Pancreas (tissue), 10 donors: ENCODE data around the gene CARD9. TPM values are rescaled to one million over a fixed set of nuclear protein-coding genes. Genes with fewer than 3 reads are reported as not detected.
A peak's percentile ranks its signal among the peaks of the same experiment; 100 is the strongest.

ENCODE experiments used
- ATAC-seq, 4 donors: fragments of 200-7000 bp; cut with Tn5 transposase; one replicate each; pipeline versions ENCODE4 v1.8.0 to v1.9.1; 2020; ENCODE audit warnings: mild to moderate bottlenecking in 4 of 4, moderate library complexity in 4 of 4
- DNase-seq, 6 donors: peaks; one replicate each; pipeline ENCODE4 v3.0.0-alpha.2; 2020
- FAIRE-seq: peaks from 2 replicates; lab custom pipeline; 2012; peaks lifted over from hg19 to GRCh38; lab: Jason Lieb, UNC
- H3K27ac ChIP-seq, 4 donors: fragments of 200-600 bp; sonication (generic); 1 replicate in 3 of 4; 2 replicates in 1 of 4; pipeline versions ENCODE4 v1.5.0 to v1.8.0; 2020
- H3K27me3 ChIP-seq, 4 donors: fragments of 200-600 bp; one replicate each; pipeline ENCODE4 v1.8.0; 2021
- H3K36me3 ChIP-seq, 3 donors: fragments of 200-600 bp; sonication (generic) in 1 of 3; one replicate each; pipeline versions ENCODE4 v1.5.0 to v1.8.0; 2020 to 2021
- H3K4me1 ChIP-seq, 3 donors: fragments of 200-600 bp; one replicate each; pipeline ENCODE4 v1.8.0; 2021
- H3K4me3 ChIP-seq, 4 donors: fragments of 200-600 bp; sonication (generic) in 2 of 4; one replicate each; pipeline versions ENCODE4 v1.5.0 to v1.8.0; 2020 to 2021
- H3K9me3 ChIP-seq, 4 donors: fragments of 200-600 bp; one replicate each; pipeline ENCODE4 v1.8.0; 2021
- CTCF ChIP-seq, 4 donors: fragments of 200-600 bp; sonication (generic) in 3 of 4; IDR thresholded peaks; one replicate each; pipeline versions ENCODE4 v1.5.0 to v1.8.0; 2021; ENCODE audit warnings: antibody characterized with exemption in 4 of 4
- WGBS, 2 donors: extraction: QIAGEN DNeasy Blood & Tissue Kit; methylation state at CpG; one replicate each; pipeline ENCODE4 v1.1.7; 2013; 5-methylcytosine and 5-hydroxymethylcytosine counted together
- intact Hi-C, 3 donors: fragments of 100-400 bp; cut with DNase I; formaldehyde crosslinking; loops; one replicate each; pipeline versions ENCODE4 v1.11.1 to v1.14.2; 2022
- polyA plus RNA-seq, 2 donors: library from polyadenylated mRNA; stranded (reverse); fragments of 200-250 nt; gene quantifications; one replicate each; pipeline ENCODE4 v1.2.3, GENCODE V29; 2013
- total RNA-seq, 6 donors: library from RNA; stranded (reverse); fragmentation: NEBNext Ultra II Directional in 4 of 6; extraction: Animal tissue kit (Norgen Biotek cat#: 25700) in 4 of 6; gene quantifications; one replicate each; pipeline versions ENCODE4 v1.2.1 to v1.2.4, GENCODE V29; 2021 to 2023
- donor health status: healthy with polysubstance abuse.
- donor health status: DM: no; HTN: no; CAD: no; lungs with moderate emphysema.
- donor health status: DM: no; HTN: no; CAD: no.
- donor health status: control.
- donor health status: control.
- donor health status: Bipolar disorder and iron deficiency.
- donor health status: DM: yes; HTN: yes; CAD: no.
- donor health status: DM: no; HTN: no; CAD: no.
- donor health status: DM: no; HTN: no; CAD: no.
- donor health status: DM: yes; HTN: yes; CAD: no.

The CARD9 gene
- total and polyA plus RNA-seq, 8 donors: 0.23 to 5.1 (median 1.1) TPM

DNA sequence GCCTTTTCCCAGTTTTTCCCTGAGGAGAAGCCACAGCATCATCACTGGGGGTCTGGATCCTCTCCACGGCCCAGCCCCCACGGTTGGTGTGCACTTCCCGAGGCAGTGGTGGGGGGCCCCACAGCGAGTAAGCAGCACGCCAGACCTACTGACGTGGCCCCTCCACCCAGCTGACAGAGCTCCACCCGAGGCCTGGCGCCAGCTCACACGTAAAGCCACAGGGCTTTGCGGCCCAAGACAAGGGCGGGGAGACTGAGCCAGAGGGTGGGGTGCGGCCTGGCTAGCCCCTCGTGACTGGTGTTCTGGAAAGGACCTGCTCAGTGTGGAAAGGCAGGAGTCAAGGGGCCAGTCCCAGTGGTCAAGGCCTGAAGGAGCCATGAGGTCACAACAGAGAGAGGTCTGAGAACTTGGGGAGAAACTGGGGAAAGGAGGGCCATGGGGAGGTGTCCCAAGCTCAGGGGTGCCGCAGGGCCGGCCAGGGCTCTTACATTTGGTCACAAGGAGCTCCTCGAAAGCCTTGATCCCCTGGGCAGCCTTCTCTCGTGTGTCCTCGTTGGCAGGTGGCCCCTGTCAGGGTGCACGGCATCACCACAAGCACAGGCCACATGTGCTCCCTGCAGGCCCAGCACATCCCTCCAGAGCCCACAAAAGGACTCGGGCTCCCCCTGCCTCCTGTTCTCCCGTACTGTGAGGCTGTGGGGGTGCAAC, 21.0 kb upstream of the CARD9 start:
- no peak for TF ChIP-seq CTCF (IDR thresholded peaks at IDR 0.05)
- Histone ChIP-seq H3K9me3 (no peaks in the 10 kb centered on the region), H3K27ac (no peak overlapping the region), H3K36me3 (peaks cover 0 to 42% (median 31%) of the 10 kb centered on the region in 3 donors), H3K4me3 (no peak overlapping the region), H3K27me3 (no peaks in the 10 kb centered on the region), H3K4me1 (peaks cover 0 to 8% (median 7%) of the 10 kb centered on the region in 3 donors)
- DNase-seq (peak in 1 of 6 donors; percentile 68), FAIRE-seq (no peak), ATAC-seq (peak in 1 of 4 donors; percentile 11)
- WGBS, 2 donors: 92 to 94% methylated on average over 20 to 21 of the region's 21 CpGs
- intact Hi-C loops: no loop called here

GRCh38 chr9:136393531-136393930, 20.1 kb upstream of the CARD9 start:
- Histone ChIP-seq H3K4me1 (peaks cover 0 to 1% (median under 1%) of the 10 kb centered on the region in 3 donors), H3K36me3 (peaks cover 0 to 49% (median 31%) of the 10 kb centered on the region in 3 donors), H3K4me3 (no peak overlapping the region), H3K27me3 (no peaks in the 10 kb centered on the region), H3K27ac (no peak overlapping the region), H3K9me3 (no peaks in the 10 kb centered on the region)
- no peak for TF ChIP-seq CTCF (IDR thresholded peaks at IDR 0.05)
- intact Hi-C loops: no loop called here
- ATAC-seq: no peak
- peak in 2 of 6 donors; percentile 49 to 60 for DNase-seq
- WGBS, 2 donors: 89 to 94% methylated on average over 17 of the region's 17 CpGs
- FAIRE-seq: no peak

GRCh38 chr9:136392538-136393449, 19.3 kb upstream of the CARD9 start:
- peak in 3 of 6 donors; percentile 37 to 63 (median 50) for DNase-seq
- Histone ChIP-seq H3K4me1 (no peaks in the 10 kb centered on the region), H3K4me3 (no peak overlapping the region), H3K36me3 (peaks cover 0 to 56% (median 31%) of the 10 kb centered on the region in 3 donors), H3K9me3 (no peaks in the 10 kb centered on the region), H3K27me3 (no peaks in the 10 kb centered on the region), H3K27ac (no peak overlapping the region)
- no peak for FAIRE-seq
- intact Hi-C loops: no loop called here
- 89 to 90% methylated on average over 21 of the region's 21 CpGs for WGBS, 2 donors
- ATAC-seq: peak in 2 of 4 donors; percentile 8 to 15
- no peak for TF ChIP-seq CTCF (IDR thresholded peaks at IDR 0.05)

GRCh38 chr9:136391737-136392537, 18.5 kb upstream of the CARD9 start:
- TF ChIP-seq CTCF (IDR thresholded peaks at IDR 0.05): no peak
- ATAC-seq (no peak), FAIRE-seq (no peak), DNase-seq (peak in 2 of 6 donors; percentile 35 to 50)
- no peaks in the 10 kb centered on the region for H3K9me3 ChIP-seq
- 90 to 91% methylated on average over 28 of the region's 28 CpGs for WGBS, 2 donors
- intact Hi-C loops: no loop called here
- no peaks in the 10 kb centered on the region for H3K4me1 ChIP-seq
- no peaks in the 10 kb centered on the region for H3K27me3 ChIP-seq
- H3K4me3 ChIP-seq: no peak overlapping the region
- peaks cover 0 to 65% (median 31%) of the 10 kb centered on the region in 3 donors for H3K36me3 ChIP-seq
- H3K27ac ChIP-seq: no peak overlapping the region
